RCC 7860 (cell line): Measurements from ENCODE around the gene IL1B.

ENCODE experiments used
- DNase-seq: peaks from one replicate; pipeline ENCODE4 v3.0.0-alpha.2; 2015; ENCODE audit warnings: low spot score
- FAIRE-seq: peaks from 2 replicates; lab custom pipeline; 2012; peaks lifted over from hg19 to GRCh38; lab: Jason Lieb, UNC

Gene IL1B

DNA sequence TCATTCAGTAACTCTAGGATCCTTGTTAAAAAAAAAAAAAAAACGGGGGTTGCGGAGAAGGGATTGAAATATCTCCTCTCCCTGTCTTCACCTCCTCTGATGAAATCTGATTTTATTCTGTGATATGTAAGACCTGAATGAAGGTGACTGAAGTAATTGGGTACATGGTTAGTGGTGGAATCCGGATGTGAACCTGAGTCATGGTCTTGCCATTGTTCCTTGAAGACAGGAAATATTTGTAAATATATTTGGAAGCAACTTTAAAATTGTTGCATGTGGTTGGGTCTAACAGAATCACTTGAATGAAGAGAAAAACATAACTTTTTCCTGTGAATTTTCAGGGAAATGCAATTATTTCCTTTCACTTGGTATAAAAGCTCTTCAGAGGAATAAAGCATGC, 49.3 kb downstream of the IL1B start:
- FAIRE-seq (no peak), DNase-seq (no peak)

- DNase-seq: no peak
- FAIRE-seq: no peak
Observed at GRCh38 chr2:112784199-112785189, 52.1 kb downstream of the IL1B start, which contains the start of gene IL1A. Gene IL1A (minus strand): TSS chr2:112784493. CDS start chr2:112783770, 723 bp downstream.

- no peak for DNase-seq
- FAIRE-seq: peak; percentile 2
Observed at GRCh38 chr2:112783187-112783714, 53.3 kb downstream of the IL1B start.

DNA sequence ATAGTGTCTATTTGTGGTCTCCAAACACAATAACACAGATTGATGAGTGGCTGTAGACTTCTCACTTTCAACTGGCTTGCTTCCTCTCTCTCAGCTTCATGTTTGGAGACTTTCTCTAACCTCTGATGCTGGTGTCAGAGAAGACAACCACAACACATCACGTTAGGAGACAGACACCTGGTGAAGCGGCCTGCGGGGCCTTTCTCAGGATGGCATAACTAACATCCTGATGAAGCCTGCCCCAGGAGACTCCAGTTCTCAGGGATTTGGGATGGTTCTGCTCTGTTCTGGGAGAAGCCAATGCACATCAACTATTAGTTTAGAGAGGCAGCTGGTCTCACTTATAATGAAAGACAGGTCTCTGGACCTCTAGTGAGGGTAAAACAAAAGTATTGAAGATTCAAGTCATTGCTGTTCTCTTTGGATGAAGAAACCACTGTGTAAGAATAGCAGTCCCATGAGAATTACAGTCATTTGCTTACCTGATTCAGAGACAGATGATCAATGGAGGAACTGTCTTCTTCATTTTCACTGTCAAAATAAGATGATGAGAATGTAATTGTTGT, 54.3 kb downstream of the IL1B start:
- FAIRE-seq: no peak

More for the DNA sequence above, 54.3 kb downstream of the IL1B start:
- DNase-seq: no peak
